SH-SY5Y (cell line): ENCODE results near the gene DEK.

ENCODE experiments used
- GATA2 ChIP-seq: IDR thresholded peaks from 2 replicates; pipeline ENCODE4 v1.6.1; 2011; ENCODE audit warnings: mild to moderate bottlenecking, low read depth, low read length
- GATA3 ChIP-seq: IDR thresholded peaks from 2 replicates; pipeline ENCODE4 v1.6.1; 2011; ENCODE audit warnings: low read depth, mild to moderate bottlenecking, low read length, moderate library complexity

DNA sequence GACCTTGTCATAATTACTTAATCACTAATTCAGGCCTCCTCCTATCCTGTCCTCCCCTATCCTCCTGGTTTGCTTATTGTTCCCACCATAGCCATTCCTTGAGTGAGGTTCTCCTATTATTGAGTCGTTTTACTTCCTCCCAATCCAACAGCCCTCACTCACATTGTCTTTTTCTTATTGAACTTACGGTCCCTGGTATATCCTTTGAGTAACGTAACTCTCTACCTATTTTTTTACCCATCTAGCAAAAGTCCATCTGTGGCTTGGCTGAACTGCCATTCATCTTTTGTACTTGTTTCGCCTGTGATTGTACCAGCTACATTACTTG, 43.1 kb downstream of the DEK start:
- TF ChIP-seq GATA2, result no peak
- TF ChIP-seq GATA3, result no peak
